Measurements from ENCODE around the gene IQSEC3.

IQSEC3 gene

DNA sequence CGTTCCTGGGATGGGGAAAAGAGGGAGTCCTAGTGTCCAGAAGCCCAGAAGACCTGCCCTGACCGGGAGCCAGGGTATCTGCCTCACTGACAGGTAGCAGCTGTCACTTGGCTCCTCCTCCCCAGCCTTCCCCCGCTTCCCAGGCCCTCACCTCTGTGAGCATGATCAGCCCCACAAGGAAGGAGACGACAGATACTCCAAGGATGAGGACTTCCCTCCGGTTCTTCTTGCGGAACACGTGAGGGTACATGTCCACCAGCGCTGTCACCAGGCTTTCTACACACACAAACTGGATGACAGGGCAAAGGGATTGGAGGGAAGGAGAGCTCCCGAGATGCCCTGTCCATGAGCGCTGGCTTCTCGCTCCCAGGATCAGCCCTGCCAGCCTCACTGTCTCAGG, 157.3 kb downstream of the IQSEC3 start:
- DNase-seq, result no peak

DNA sequence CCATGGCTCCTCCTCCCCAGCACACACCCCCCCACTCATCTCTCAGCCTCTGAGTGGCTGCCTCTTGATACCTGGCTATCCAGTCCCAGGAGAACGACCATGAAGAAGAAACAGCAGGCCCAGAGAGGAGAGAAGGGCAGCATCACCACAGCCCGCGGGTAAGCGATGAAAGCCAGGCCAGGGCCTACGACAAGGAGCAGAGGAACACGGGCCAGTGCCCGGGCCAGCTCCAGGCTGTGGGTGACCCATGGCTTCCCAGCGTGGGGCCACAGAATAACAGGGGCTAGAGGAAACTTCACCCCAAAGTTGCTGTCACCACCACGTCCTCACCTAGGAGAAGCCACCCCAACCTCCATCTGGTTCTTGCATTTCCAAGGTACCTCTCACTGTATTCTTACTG, 157.8 kb downstream of the IQSEC3 start:
- no peak for DNase-seq

- no peak for DNase-seq
These were observed 158.4 kb downstream of the IQSEC3 start for GRCh38 chr12:225012-225411.

GRCh38 chr12:226401-226800, 159.8 kb downstream of the IQSEC3 start:
- no peak for DNase-seq

DNA sequence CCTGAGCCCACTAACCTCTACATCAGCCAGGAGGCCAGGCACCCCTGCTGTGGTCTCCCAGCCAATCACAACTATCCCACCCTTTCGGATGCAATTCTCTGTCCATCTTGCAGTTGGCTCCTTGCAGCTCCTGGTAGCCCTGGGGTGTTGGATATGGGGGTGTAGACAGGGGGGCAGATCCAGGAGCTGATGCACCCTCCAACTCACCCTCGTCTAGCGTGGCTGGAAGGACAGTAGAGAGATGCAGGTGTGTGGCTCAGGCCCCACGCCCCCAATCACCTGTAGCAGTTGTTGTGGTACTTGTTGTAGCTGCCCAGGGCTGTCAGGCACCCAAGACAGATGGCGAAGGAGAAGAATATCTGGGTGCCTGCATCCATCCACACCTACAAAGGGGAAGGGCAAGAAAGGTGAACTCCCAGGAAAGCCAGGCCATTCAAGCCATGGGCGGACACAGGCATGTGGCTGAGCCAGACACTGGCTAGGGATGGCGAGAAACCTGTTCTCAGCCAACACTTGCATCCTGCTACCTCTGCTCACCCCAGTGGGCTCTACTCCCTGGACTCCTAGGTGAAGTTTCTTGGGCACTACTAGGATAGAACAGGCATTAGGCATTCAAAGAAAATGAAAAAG, 160.8 kb downstream of the IQSEC3 start:
- DNase-seq, result no peak

All from NCI-H146 (cell line).